Activated naive CD8-positive, alpha-beta T cell treated with anti-CD3 and anti-CD28 coated beads, Interleukin-2, amount 50 U/mL, for 24 hours (primary cell): Measurements from ENCODE around the gene SDR39U1.
A peak's percentile ranks its signal among the peaks of the same experiment; 100 is the strongest.
"Not testable (repeated sequence)": the region's sequence is repeated elsewhere in the genome, so short reads cannot be mapped to it uniquely, and the experiment has no call there.

Experiments used
- ATAC-seq: fragments of 150-1000 bp; cut with Tn5 transposase; one replicate; pipeline ENCODE4 v1.10.0; 2021
- DNase-seq: peaks from one replicate; pipeline ENCODE4 v3.0.0; 2021
- H3K27ac Mint-ChIP-seq: one replicate; pipeline ENCODE4 v1.8.0; 2021; ENCODE audit warnings: mild to moderate bottlenecking, mixed read lengths
- H3K27me3 Mint-ChIP-seq: one replicate; pipeline ENCODE4 v1.8.0; 2021; ENCODE audit warnings: mixed read lengths
- H3K36me3 Mint-ChIP-seq: one replicate; pipeline ENCODE4 v1.8.0; 2021; ENCODE audit warnings: low read depth, mixed read lengths
- H3K4me1 Mint-ChIP-seq: one replicate; pipeline ENCODE4 v1.8.0; 2021; ENCODE audit warnings: mixed read lengths
- H3K4me3 Mint-ChIP-seq: one replicate; pipeline ENCODE4 v1.8.0; 2021; ENCODE audit warnings: mild to moderate bottlenecking, moderate library complexity, mixed read lengths
- H3K9me3 Mint-ChIP-seq: one replicate; pipeline ENCODE4 v1.8.0; 2021; ENCODE audit warnings: mixed read lengths

The SDR39U1 gene

GRCh38 chr14:24442240-24443052, at the start of gene SDR39U1:
Gene SDR39U1 (minus strand): TSS chr14:24442776. CDS start chr14:24442769, 7 bp downstream.
- peak; percentile 91 for ATAC-seq
- H3K9me3 Mint-ChIP-seq: no peaks in the 10 kb centered on the region
- peak within 1 kb of the TSS; percentile 98 for H3K27ac Mint-ChIP-seq
- H3K27me3 Mint-ChIP-seq: no peaks in the 10 kb centered on the region
- peaks cover 52% of the 10 kb centered on the region for H3K4me1 Mint-ChIP-seq
- DNase-seq: peak; percentile 94
- H3K36me3 Mint-ChIP-seq: peaks cover 33% of the 10 kb centered on the region
- peak within 1 kb of the TSS; percentile 97 for H3K4me3 Mint-ChIP-seq

GRCh38 chr14:24491586-24492408, 49.2 kb upstream of the SDR39U1 start:
- DNase-seq, H3K27me3 Mint-ChIP-seq, H3K4me3 Mint-ChIP-seq, H3K4me1 Mint-ChIP-seq, H3K27ac Mint-ChIP-seq, ATAC-seq, H3K36me3 Mint-ChIP-seq, H3K9me3 Mint-ChIP-seq: not testable (repeated sequence)

DNA sequence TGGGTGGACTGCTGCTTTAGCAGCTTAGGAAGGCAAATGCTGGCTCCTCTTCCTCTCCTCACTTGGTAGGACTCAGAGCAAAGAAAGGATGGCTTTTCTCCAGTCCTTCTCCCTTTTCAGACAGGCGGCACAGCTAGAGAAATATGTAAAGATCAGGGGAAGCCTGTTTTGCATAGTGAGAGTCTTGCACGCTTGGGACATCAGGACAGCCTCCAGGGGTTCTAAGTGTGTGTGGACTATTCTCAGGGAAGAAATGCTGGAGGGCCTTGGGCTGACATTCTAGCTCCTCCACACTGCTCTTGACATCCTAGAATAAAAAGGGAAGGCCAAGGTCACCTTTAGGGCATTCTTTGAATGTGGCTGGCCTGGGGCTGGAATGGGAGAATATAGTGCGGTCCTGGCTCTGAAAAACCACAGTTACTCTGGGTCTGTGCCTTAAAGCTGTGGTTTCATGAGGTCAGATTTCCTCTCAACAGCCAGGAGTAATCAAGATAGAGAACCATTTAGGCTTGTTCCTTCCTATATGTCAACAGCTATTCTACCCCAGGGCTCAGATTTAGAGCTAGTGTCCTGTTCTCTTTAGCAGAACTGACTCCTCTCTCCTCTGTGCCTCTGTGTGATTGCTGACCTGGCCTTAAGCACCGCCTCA, 41.2 kb upstream of the SDR39U1 start:
- H3K27me3 Mint-ChIP-seq: no peaks in the 10 kb centered on the region
- DNase-seq: no peak
- no peaks in the 10 kb centered on the region for H3K36me3 Mint-ChIP-seq
- peaks cover 23% of the 10 kb centered on the region for H3K4me1 Mint-ChIP-seq
- peak overlapping the region; percentile 13 for H3K27ac Mint-ChIP-seq
- no peaks in the 10 kb centered on the region for H3K9me3 Mint-ChIP-seq
- peak; percentile 74 for ATAC-seq
- no peak overlapping the region for H3K4me3 Mint-ChIP-seq

DNA sequence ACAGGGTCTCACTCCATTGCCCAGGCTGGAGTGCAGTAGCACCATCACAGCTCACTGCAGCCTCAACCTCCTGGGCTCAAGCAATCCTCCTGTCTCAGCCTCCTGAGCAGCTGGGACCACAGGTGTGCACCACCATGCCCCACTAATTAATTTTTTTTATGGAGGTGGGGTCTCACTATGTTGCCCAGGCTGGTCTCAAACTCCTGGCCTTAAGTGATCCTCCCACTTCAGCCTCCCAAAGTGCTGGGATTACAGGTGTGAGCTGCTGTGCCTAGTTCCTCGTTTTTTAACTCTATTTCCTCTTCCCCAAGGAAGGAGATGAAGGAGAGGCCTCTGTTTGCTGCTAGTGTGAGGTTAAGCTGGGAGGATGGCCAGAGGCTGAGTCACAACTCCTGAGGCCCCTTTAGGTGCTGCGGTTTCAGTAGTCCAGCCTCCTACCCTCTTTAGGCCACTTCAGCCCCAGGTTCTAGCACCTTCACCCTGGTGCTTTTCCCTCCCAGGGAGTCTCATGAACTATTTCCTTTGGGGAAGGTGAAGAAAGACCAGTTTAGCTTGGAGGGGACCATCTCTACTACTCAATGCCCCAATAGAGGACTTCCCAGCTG, 40.2 kb upstream of the SDR39U1 start:
- not testable (repeated sequence) for H3K27me3 Mint-ChIP-seq, H3K9me3 Mint-ChIP-seq, H3K27ac Mint-ChIP-seq, DNase-seq, H3K36me3 Mint-ChIP-seq, H3K4me3 Mint-ChIP-seq, ATAC-seq
- H3K4me1 Mint-ChIP-seq: peaks cover 23% of the 10 kb centered on the region

- H3K27me3 Mint-ChIP-seq: no peaks in the 10 kb centered on the region
- peak overlapping the region; percentile 49 for H3K4me3 Mint-ChIP-seq
- H3K36me3 Mint-ChIP-seq: no peaks in the 10 kb centered on the region
- DNase-seq: peak; percentile 73
- peaks cover 23% of the 10 kb centered on the region for H3K4me1 Mint-ChIP-seq
- no peaks in the 10 kb centered on the region for H3K9me3 Mint-ChIP-seq
- H3K27ac Mint-ChIP-seq: peak overlapping the region; percentile 62
- ATAC-seq: peak; percentile 83
Observed at GRCh38 chr14:24481622-24482324, 39.2 kb upstream of the SDR39U1 start.

- not testable (repeated sequence) for DNase-seq, ATAC-seq, H3K9me3 Mint-ChIP-seq, H3K4me3 Mint-ChIP-seq, H3K27me3 Mint-ChIP-seq, H3K27ac Mint-ChIP-seq, H3K36me3 Mint-ChIP-seq
- peaks cover 23% of the 10 kb centered on the region for H3K4me1 Mint-ChIP-seq
Observed at GRCh38 chr14:24479999-24480398, 37.4 kb upstream of the SDR39U1 start.

- DNase-seq (no peak), ATAC-seq (no peak)
- H3K9me3 Mint-ChIP-seq: peaks cover 3% of the 10 kb centered on the region
- no peak overlapping the region for H3K27ac Mint-ChIP-seq
- no peaks in the 10 kb centered on the region for H3K4me1 Mint-ChIP-seq
- H3K27me3 Mint-ChIP-seq: no peaks in the 10 kb centered on the region
- H3K36me3 Mint-ChIP-seq: no peaks in the 10 kb centered on the region
- no peak overlapping the region for H3K4me3 Mint-ChIP-seq
Observed at GRCh38 chr14:24475261-24475660, 32.7 kb upstream of the SDR39U1 start.

DNA sequence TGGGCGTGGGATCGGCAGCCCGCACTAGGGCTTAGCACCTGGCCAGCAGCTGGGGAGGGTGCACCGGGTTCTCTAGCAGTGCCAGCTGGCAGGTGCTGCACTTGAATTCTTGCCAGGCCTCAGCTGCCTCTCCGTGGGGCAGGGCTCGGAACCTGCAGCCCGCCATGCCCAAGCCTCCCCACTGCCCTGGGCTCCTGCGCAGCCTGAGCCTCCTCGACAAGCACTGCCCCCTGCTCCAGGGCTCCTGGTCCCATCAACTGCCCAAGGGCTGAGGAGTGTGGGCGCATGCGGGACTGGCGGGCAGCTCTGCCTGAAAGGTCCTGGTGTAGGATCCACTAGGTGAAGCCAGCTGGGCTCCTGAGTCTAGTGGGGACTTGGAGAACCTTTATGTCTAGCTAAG, 30.6 kb upstream of the SDR39U1 start:
- peaks cover 3% of the 10 kb centered on the region for H3K9me3 Mint-ChIP-seq
- ATAC-seq (no peak), DNase-seq (no peak)
- no peaks in the 10 kb centered on the region for H3K4me1 Mint-ChIP-seq
- H3K27ac Mint-ChIP-seq: no peak overlapping the region
- no peaks in the 10 kb centered on the region for H3K27me3 Mint-ChIP-seq
- no peaks in the 10 kb centered on the region for H3K36me3 Mint-ChIP-seq
- no peak overlapping the region for H3K4me3 Mint-ChIP-seq

- H3K4me3 Mint-ChIP-seq, H3K4me1 Mint-ChIP-seq, H3K9me3 Mint-ChIP-seq, H3K36me3 Mint-ChIP-seq, ATAC-seq, DNase-seq, H3K27me3 Mint-ChIP-seq, H3K27ac Mint-ChIP-seq: not testable (repeated sequence)
Observed at GRCh38 chr14:24470450-24470849, 27.9 kb upstream of the SDR39U1 start.

DNA sequence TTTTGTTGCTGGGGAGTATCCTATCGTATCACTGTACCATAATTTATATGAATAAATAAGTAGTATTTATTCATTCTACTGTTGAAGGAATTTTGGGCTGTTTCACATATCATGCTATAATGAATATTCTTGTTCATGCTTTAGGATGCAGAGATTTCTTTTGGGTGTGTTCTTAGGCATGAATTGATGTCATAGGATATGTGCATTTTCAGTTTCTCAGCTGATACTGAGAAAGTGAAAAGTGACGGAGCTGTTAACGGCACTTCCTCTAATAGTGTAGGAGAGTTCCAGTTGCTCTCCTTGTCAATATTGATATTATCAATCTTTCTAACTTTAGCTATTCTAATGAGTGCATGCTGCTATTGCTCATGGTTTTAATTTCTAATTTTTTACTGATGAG, 23.2 kb upstream of the SDR39U1 start:
- Mint-ChIP-seq H3K4me3 (no peak overlapping the region), H3K9me3 (peaks cover 5% of the 10 kb centered on the region), H3K4me1 (peaks cover 36% of the 10 kb centered on the region), H3K36me3 (peaks cover 3% of the 10 kb centered on the region), H3K27me3 (no peaks in the 10 kb centered on the region), H3K27ac (no peak overlapping the region)
- no peak for DNase-seq
- ATAC-seq: no peak

DNA sequence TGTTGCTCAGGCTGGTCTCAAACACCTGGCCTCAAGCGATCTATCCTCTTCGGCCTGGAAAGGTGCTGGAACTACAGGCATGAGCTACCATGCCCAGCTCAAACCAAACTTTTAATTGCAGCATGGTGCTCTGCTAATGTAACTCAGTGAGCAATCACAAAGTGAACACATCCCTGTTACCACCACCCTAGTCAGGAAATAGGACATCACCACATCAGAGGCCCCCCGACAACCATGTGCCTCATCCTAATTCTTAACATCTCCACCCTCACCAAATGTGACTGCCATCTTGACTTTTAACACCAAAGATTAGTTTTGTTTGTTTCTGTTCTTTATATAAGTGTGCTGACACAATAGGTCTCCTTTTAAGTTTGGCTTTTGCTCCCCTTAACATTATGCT, 22.8 kb upstream of the SDR39U1 start:
- Mint-ChIP-seq H3K4me1 (peaks cover 36% of the 10 kb centered on the region), H3K27ac (no peak overlapping the region), H3K36me3 (peaks cover 3% of the 10 kb centered on the region), H3K27me3 (no peaks in the 10 kb centered on the region), H3K4me3 (no peak overlapping the region), H3K9me3 (peaks cover 3% of the 10 kb centered on the region)
- DNase-seq (no peak), ATAC-seq (no peak)

- Mint-ChIP-seq H3K4me3 (no peak overlapping the region), H3K27me3 (no peaks in the 10 kb centered on the region), H3K9me3 (peaks cover 3% of the 10 kb centered on the region), H3K36me3 (peaks cover 3% of the 10 kb centered on the region), H3K27ac (no peak overlapping the region), H3K4me1 (peaks cover 36% of the 10 kb centered on the region)
- ATAC-seq: no peak
- DNase-seq: no peak
Observed at GRCh38 chr14:24463884-24464785, 21.6 kb upstream of the SDR39U1 start.
